ENCODE measurements around the gene GPR137. TPM values are rescaled to one million over a fixed set of nuclear protein-coding genes. Genes with fewer than 3 reads are reported as not detected.

GPR137 gene
- total and polyA plus RNA-seq, 9 of the 15 experiments (the other 6 are each of a cell fraction or from before 2014, with no cell fraction given), result 0.32 to 26.7 (median 10.7) TPM

DNA sequence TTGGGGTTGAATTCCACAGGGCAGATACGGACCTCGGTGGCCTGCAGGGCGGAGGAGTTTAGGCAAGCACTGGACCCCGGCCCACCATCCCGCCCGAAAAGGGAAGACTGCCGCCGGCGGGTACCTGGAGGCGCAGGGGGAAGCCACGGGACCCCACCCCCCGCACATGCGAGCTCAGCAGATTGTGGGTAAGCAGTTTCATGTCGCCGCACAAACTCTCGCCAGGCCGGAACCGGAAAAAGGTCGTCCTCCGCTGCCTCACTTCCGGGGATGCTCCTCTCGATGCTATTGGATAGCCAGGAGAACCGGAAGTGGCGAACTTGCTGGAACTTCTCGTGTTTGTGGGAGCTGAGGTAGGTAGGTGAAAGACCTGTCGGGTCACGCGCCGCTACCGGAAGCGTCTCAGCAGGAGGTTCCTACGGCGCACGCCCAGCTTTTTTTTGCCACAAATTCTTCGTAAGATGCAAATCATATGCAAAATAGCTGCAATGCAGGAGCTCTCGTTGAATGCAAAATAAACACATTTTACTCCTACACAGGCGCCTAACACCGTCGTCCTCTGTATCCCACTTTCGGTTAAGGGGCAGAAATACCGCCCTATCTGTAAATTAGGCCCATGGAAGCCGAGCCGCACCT, 31.8 kb downstream of the GPR137 start, which contains the start of gene TRMT112 (continued):
- TF ChIP-seq, protein P1, sequence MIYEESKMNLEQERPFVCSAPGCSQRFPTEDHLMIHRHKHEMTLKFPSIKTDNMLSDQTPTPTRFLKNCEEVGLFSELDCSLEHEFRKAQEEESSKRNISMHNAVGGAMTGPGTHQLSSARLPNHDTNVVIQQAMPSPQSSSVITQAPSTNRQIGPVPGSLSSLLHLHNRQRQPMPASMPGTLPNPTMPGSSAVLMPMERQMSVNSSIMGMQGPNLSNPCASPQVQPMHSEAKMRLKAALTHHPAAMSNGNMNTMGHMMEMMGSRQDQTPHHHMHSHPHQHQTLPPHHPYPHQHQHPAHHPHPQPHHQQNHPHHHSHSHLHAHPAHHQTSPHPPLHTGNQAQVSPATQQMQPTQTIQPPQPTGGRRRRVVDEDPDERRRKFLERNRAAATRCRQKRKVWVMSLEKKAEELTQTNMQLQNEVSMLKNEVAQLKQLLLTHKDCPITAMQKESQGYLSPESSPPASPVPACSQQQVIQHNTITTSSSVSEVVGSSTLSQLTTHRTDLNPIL (CRISPR knock-in tag; IDR thresholded peaks at IDR 0.05), result no peak
- TF ChIP-seq GABPB1 (CRISPR knock-in tag; IDR thresholded peaks at IDR 0.05), result peak; percentile 96
- TF ChIP-seq, protein P2, sequence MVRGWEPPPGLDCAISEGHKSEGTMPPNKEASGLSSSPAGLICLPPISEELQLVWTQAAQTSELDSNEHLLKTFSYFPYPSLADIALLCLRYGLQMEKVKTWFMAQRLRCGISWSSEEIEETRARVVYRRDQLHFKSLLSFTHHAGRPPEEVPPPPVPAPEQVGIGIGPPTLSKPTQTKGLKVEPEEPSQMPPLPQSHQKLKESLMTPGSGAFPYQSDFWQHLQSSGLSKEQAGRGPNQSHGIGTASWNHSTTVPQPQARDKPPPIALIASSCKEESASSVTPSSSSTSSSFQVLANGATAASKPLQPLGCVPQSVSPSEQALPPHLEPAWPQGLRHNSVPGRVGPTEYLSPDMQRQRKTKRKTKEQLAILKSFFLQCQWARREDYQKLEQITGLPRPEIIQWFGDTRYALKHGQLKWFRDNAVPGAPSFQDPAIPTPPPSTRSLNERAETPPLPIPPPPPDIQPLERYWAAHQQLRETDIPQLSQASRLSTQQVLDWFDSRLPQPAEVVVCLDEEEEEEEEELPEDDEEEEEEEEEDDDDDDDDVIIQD (CRISPR knock-in tag; IDR thresholded peaks at IDR 0.05), result no peak

DNA sequence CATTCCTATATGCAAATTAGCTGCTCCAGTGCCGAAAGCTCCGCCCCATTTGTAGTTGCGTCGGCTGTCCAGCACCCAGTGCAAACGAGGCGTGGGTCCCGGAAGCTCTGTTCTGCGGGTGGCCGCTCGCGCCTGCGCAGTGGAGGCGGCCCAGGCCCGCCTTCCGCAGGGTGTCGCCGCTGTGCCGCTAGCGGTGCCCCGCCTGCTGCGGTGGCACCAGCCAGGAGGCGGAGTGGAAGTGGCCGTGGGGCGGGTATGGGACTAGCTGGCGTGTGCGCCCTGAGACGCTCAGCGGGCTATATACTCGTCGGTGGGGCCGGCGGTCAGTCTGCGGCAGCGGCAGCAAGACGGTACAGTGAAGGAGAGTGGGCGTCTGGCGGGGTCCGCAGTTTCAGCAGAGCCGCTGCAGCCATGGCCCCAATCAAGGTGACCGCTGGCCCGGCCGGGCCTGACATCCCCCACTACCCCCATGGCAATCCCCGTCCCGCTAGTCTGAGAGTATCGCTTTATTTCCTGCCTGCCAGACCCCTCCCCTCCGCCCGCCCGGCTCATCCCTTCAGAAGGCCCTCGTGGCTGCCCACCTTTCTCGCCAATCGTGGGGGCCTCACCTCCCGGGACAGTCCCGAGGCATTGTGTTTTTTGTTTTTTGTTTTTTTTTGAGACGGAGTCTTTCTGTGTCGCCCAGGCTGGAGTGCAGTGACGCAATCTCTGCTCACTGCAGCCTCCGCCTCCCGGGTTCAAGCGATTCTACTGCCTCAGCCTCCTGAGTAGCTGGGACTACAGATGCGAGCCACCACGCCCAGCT, 32.5 kb downstream of the GPR137 start, which contains the start of gene PRDX5:
Gene PRDX5, plus strand, starts transcription at position 161 of the 805 bp plus-strand sequence. Its CDS starts 95 bp downstream, at position 256.
- peaks cover 9 to 66% of the 10 kb centered on the region in 2 experiments; a peak in 4 of 5 replicates for H3K4me1 ChIP-seq (replicated peaks in 1 of 2; ENCODE audit: control insufficient read depth in 2 of 2, insufficient read depth in 2 of 2, low read length in 2 of 2)
- CTCF ChIA-PET (ENCODE audit: low intra/inter-chr PET ratio), result interaction anchor here (1.1 to 2.7 kb wide), 4 partner anchors 14 to 335 kb away, joined by 3 to 19 read pairs (median 6); no protein-coding TSS in a partner anchor
- POLR2A ChIA-PET, result interaction anchor here (0.6 to 2.6 kb wide), 21 partner anchors 9 to 1679 kb away, joined by 3 to 12 read pairs (median 6); partner anchors contain the start of genes CCDC88B and STIP1
- H3K36me3 ChIP-seq (ENCODE audit: control insufficient read depth, insufficient read depth, low read length), result peaks cover 67% of the 10 kb centered on the region; the same call in 2 of the 3 replicates
- peak within 1 kb of the TSS; percentile 92 for H2AFZ ChIP-seq (ENCODE audit: low read depth, low read length)
- H3K9me3 ChIP-seq (replicated peaks; ENCODE audit: control insufficient read depth, insufficient read depth, low read depth, low read length), result no peaks in the 10 kb centered on the region
- peak; percentile 94 to 97 (median 96) for DNase-seq (ENCODE audit: extremely low read depth in 1 of 4, low spot score in 3 of 4)
- H3K27me3 ChIP-seq (ENCODE audit: control insufficient read depth in 2 of 2, insufficient read depth in 2 of 2, low read length in 2 of 2), result no peaks in the 10 kb centered on the region
- under 1% methylated on average over 55 of the region's 61 CpGs for WGBS (ENCODE audit: insufficient coverage, low coverage, missing lambda C conversion rate)
- peak within 1 kb of the TSS; percentile 99 for H3K27ac ChIP-seq (ENCODE audit: extremely low read depth, low read depth, low read length)
- intact Hi-C loops (cut with micrococcal nuclease), result loop anchor here (1.0 kb wide), 2 partner anchors 13 to 37 kb away; no protein-coding TSS in a partner anchor
- H3K9ac ChIP-seq (ENCODE audit: insufficient read depth in 1 of 2, low read depth in 2 of 2, low read length in 2 of 2), result peak within 1 kb of the TSS; percentile 92 to 94
- H4K20me1 ChIP-seq (replicated peaks; ENCODE audit: control insufficient read depth, insufficient read depth, low read length), result no peaks in the 10 kb centered on the region; the same call in 1 of the 2 replicates
- in situ Hi-C loops (cut with MboI), result no loop called here
- TSS peak; percentile 55 for BruUV-seq (replicated peaks)
- H3K4me3 ChIP-seq, result peak within 1 kb of the TSS; percentile 94
- H3K9me1 ChIP-seq (ENCODE audit: control insufficient read depth, insufficient read depth, low read length), result no peaks in the 10 kb centered on the region
- peaks cover 31% of the 10 kb centered on the region for H3K79me2 ChIP-seq (ENCODE audit: control insufficient read depth, insufficient read depth, low read length)
- peak; percentile 85 for ATAC-seq
- peak; percentile 26 for FAIRE-seq
- peak within 1 kb of the TSS; percentile 95 for H3K4me2 ChIP-seq (ENCODE audit: insufficient read depth, low read length)
- no peak; the same call in 1 of the 2 replicates for TF ChIP-seq MEF2D (tag; conservative IDR thresholded peaks at IDR 0.05; ENCODE audit: low read depth)
- no peak for TF ChIP-seq XRCC4 (IDR thresholded peaks at IDR 0.05; ENCODE audit: extremely low read depth, insufficient read depth, insufficient read length)
- TF ChIP-seq POLR2A (conservative IDR thresholded peaks at IDR 0.05), result peak; percentile 70
- peak; percentile 83 for TF ChIP-seq ESRRA (IDR thresholded peaks at IDR 0.05; ENCODE audit: borderline replicate concordance, low read depth)
- TF ChIP-seq MAZ (CRISPR knock-in tag; conservative IDR thresholded peaks at IDR 0.05 in 1 of 2, IDR thresholded peaks at IDR 0.05 in 1 of 2), result peak; percentile 54 to 89; a peak in 3 of 4 replicates
- peak; percentile 10; the same call in 1 of the 2 replicates for TF ChIP-seq SOX6 (IDR thresholded peaks at IDR 0.05)
- peak; percentile 41 for TF ChIP-seq HCFC1 (IDR thresholded peaks at IDR 0.05; ENCODE audit: low read depth, low read length)
- TF ChIP-seq, protein P3, sequence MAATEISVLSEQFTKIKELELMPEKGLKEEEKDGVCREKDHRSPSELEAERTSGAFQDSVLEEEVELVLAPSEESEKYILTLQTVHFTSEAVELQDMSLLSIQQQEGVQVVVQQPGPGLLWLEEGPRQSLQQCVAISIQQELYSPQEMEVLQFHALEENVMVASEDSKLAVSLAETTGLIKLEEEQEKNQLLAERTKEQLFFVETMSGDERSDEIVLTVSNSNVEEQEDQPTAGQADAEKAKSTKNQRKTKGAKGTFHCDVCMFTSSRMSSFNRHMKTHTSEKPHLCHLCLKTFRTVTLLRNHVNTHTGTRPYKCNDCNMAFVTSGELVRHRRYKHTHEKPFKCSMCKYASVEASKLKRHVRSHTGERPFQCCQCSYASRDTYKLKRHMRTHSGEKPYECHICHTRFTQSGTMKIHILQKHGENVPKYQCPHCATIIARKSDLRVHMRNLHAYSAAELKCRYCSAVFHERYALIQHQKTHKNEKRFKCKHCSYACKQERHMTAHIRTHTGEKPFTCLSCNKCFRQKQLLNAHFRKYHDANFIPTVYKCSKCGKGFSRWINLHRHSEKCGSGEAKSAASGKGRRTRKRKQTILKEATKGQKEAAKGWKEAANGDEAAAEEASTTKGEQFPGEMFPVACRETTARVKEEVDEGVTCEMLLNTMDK (IDR thresholded peaks at IDR 0.05; ENCODE audit: borderline replicate concordance, insufficient read depth, low read depth, low read length, poor library complexity, severe bottlenecking), result peak; percentile 84
- peak; percentile 53; the same call in 1 of the 2 replicates for TF ChIP-seq ZC3H11A (IDR thresholded peaks at IDR 0.05; ENCODE audit: low read depth, low read length)
- TF ChIP-seq BHLHE40 (IDR thresholded peaks at IDR 0.05; ENCODE audit: low read length), result peak; percentile 56
